Vagina (tissue), 2 donors: ENCODE measurements around the gene NHSL2.

Source experiments
- CTCF ChIP-seq, 3 experiments: fragments of 450-650 bp in 2 of 3; fragments of 200-600 bp in 1 of 3; sonication (generic) in 1 of 3; IDR thresholded peaks; one replicate each; pipeline ENCODE4 v1.5.1; 2017 to 2019; ENCODE audit warnings: antibody characterized with exemption in 3 of 3, mild to moderate bottlenecking in 2 of 3, moderate library complexity in 2 of 3
- POLR2AphosphoS5 ChIP-seq, 2 donors: sonication (generic); formaldehyde crosslinking; IDR thresholded peaks; one replicate each; pipeline ENCODE4 v1.9.0; 2017; ENCODE audit warnings: antibody characterized with exemption in 2 of 2, mild to moderate bottlenecking in 2 of 2, low read depth in 1 of 2; ENCODE audit not compliant: insufficient read depth in 1 of 2

- TF ChIP-seq POLR2AphosphoS5 (IDR thresholded peaks at IDR 0.05; ENCODE audit: insufficient read depth in 1 of 2, low read depth in 1 of 2) (no peak), CTCF (IDR thresholded peaks at IDR 0.05) (no peak)
These were observed 254.9 kb downstream of the NHSL2 start for GRCh38 chrX:72165551-72165950.
